ENCODE measurements around the gene MUL1.
"Not testable (repeated sequence)": the region's sequence is repeated elsewhere in the genome, so short reads cannot be mapped to it uniquely, and the experiment has no call there.

MUL1 gene

DNA sequence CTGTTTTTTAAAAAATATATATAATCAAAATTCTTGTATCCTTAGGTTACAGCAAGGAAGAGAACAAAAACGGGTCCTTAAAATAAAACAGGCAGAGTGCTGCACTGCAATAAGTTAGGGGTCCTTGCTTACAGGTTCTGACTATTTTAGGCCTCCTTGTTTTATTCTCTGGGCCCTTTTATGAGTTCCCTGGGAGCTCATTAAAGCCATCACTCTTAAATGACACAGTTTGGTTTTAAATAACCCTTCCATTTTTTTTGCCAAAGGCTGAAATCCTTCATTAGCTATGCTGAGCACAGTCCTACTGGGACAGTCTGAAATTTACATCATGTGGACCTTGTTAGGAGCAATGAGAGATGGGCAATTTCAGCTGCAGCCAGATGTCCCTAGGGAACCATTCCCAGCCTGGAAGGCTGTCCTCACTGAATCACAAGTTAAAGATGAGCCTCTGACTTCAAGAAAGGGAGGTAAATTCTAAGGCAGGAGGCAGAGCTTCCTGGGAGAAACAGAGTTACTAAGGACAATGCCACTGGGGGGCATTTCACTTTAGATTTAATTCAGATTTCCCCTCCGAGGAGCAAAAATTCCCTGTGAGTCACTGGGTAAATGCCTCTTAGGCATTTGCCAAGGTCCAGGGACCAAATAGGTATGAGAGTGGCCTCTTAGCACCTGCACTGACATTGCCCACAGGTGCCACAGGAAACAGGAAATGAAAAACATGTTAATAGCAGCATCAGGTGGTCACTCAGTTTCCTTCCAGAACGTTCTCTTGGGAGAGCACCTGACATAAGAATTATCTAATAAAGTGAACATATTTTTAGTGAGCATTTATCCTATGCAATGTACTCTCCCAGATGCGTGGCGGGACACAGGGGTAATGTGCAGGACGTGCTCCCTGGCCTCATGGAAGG, 3.8 kb upstream of the MUL1 start:
- ATAC-seq (no peak), DNase-seq (no peak)

DNA sequence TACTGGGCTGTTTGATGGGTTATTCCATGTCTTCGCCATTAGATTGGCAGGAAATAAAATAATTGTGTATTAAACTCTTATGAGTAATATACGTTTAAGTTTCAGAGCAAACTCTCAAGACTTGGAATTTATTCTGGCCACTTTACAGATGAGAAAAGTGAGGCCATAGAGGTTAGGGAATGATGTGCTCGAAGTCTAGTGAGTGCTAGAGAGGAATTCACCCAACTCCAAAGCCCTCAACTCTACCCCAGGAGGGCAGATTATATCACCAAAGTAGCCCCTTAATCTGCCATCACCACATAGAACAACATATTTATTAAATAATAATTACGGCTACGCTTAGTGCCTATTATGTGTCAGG, 440 bp upstream of the MUL1 start:
- DNase-seq (no peak), ATAC-seq (no peak)

DNA sequence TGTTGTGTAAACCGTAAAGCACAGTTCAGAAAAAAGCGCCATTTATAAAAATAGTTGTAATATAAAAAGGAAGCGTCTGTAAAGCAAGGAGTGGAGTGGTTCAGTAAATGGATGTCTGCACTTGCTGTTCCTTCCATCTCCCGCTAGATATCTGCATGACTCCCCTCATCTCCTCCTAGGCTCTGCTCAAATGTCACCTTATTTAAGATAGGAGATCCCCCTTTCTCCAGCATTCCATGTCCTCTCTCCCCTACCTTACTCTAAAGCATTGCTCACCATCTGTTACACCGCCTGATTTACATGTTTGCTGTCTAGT, 745 bp downstream of the MUL1 start:
- ATAC-seq = no peak
- no peak for DNase-seq

DNA sequence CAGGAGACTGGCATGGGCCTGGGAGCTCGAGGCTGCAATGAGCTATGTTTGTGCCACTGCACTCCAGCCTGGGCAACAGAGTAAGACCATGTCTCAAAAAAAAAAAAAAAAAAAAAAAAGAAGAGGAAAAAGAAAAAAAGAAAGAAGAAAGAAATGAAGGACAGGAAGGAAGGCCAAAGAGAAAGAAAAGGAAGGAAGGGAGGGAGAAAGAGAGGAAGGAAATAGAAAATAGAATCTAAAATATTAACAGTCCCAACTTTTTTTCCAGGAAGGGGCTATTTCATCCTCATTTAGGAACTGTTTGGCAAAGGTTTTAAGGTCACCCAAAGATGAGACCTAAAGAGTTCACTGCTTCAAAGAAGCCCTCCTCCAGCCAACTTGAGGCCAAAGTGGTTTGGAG, 2.5 kb downstream of the MUL1 start:
- no peak for ATAC-seq
- DNase-seq = no peak

DNA sequence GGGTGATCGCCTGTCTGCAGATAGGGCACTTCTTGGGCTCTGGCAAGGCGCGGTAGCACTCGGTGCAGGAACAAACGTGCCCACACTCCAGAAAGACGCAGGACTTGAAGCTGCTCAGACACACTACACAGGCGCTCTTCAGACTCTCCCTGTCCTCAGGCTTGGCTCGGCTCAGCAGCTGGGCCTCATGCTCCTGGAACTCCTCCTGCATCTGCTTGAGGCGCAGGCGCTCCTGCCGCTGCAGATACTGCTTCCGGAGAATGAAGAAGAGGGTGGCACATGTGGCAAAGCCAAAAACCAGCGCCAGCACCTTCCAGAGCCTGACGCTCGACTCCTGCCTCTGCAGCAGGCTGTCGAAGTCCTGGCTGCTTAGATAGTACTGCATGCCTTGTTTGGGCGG, 7.2 kb downstream of the MUL1 start:
- DNase-seq = no peak
- ATAC-seq = no peak

DNA sequence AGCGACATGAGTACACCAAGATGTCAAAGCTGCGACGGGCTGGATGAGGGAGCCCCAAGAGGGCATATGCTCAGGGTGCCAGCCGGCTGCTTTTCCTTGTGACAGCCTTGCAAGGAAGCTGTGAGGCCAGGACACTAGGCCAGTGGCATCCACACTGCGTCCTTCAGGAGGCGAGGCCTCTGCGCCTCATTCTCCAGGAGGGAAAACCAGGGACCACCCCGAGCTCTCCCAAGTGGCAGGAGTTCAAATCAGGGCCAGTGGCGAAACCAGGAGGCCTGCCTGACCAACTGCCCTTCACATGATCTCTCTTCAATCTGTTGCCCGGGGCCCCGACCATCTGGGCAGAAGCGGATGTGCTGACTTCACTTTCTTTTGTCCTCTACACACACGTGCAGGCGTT, 8.2 kb downstream of the MUL1 start:
- no peak for ATAC-seq
- DNase-seq = no peak

DNA sequence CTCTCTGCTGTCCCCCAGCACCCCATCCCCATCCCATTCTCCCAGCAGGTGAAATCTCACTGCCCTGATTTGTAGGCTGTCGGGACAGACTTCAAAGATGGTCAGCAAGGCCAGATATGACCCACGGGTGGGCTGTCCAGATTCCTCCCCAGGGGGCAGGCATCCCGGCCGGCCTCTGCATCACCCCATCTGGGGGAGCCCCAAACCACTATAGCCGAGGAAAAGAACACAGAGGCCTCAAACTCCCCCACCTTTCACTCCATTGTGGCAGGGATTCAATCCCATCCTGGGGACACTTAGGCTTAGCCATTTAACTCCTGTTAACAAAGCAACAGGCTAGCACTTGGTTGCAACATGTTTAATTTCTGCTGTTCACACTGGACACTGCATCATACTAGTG, 8.8 kb downstream of the MUL1 start:
- DNase-seq = no peak
- no peak for ATAC-seq

DNA sequence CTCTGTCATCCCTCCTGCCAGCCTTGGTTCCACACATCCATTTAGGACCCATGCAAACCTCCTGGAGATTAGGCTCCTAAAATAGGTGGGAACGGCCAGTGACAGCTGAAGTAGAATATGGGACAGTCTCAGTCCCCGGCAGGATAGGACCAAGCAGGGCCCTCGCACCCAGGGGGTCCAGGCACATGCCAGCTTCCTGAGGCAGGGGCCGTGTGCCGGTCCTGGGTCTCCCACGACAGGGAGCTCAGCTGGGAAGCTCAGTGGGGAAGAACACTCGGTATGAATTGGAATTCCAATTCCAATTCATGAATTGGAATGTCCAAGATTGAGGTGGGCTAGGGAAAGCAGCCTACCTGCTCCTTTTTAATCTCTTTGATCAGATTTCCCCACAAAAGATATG, 9.8 kb downstream of the MUL1 start:
- ATAC-seq = no peak
- no peak for DNase-seq

DNA sequence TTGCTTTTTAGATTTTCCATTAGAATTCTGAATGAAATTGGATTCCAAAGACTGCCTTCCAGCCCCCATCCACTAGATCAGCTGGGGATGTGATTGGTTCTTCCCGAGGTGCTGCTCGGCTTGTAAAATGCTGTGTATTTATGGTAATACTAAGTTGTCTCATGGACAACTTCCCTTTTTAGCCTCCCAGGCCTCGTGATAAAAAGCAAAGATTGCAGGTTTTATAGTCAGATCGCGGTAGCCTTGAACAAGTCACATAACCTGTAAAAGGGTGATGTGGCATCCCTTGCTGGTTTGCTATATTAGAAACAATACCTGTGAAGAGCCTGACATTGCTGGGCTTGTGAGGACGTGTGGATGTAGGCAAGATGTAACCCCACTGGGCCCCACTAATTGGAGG, 10.4 kb downstream of the MUL1 start:
- no peak for ATAC-seq
- DNase-seq = no peak

DNA sequence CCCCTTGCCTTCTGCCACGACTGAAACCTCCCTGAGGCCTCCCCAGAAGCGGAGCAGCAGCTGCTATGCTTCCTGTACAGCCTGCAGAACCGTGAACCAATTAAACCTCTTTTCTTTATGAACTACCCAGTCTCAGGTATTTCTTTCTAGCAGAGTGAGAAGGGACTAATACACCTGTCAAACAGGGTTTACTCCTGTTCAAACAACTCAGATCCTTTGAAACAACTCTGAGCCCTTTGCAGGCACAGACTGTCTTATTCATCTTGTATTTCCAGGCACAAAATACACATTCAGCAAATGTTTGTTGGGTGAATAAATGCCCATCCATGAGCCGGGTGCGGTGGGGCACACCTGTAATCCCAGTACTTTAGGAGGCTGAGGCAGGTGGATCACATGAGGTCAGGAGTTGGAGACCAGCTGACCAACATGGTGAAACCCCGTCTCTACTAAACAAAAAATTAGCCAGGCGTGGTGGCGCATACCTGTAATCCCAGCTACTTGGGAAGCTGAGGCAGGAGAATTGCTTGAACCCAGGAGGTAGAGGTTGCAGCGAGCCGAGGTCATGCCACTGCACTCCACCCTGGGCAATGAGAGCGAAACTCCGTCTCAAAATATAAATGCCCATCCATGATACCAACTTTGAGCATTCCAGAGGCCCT, 11.1 kb downstream of the MUL1 start:
- ATAC-seq, DNase-seq: not testable (repeated sequence)

DNA sequence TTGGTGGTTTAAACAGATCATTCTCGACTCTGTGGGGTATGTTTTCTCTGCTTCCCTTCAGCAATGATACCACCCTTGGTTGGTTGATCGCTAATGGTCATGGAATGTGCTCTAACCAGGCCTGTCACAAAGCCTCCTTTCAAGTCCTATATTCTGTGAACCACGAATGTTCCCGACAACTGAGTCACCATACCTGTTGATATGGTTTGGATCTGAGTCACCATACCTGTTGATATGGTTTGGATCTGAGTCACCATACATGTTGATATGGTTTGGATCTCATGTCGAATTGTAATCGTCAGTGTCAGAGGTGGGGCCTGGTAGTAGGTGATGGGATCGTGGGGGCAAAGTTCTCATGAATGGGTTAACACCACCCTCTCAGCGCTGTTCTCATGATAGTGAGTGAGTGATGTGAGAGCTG, 11.7 kb downstream of the MUL1 start:
- peak; percentile 22 for DNase-seq
- peak; percentile 64 for ATAC-seq

DNA sequence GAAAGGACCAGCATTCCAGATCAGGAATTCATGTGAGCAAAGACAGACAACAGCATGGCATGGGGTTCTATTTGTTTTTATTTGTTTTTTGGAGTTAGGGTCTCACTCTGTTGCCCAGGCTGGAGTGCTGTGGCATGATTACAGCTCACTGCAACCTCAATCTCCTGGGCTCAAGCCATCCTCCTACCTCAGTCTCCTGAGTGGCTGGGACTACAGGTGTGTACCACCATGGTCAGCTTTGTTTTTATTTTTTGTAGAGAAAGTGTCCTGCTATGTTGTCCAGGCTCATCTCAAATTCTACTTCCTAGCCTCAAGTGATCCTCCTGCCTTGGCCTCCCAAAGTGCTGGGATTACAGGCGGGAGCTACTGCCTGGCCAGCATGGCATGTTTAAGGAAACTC, 12.3 kb downstream of the MUL1 start:
- ATAC-seq (no peak), DNase-seq (no peak)

DNA sequence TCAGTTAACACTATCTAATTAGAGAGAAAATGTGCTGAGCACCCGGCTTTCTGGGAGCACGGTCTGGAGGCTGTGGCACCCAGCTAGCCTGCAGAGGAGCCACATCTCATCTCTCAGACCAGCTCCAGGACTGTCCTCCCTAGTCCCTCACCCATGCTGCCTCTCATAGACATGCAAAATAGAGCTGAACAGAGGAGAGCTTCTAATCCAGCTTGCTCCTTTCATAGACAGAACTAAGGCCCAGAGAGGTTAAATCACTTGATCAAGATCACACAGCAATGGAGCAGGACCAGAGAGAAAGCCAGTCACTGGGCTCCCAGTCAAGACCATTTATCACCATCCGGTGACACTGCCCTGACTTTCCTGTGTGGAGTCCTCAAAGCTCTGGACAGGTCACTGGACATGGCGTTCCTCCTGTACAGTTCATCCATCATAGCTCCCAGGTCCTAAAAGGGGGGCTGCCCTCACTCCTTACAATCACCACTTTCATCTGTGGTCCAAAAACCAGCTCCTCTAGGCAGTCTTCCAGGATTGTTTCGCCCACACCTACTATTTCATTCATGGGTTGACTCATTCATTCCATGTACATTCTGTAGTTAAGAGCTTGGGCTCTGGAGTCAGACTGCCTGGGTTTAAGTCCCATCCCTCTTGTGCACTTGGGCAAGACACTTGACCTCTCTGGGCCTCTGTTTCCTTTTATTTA, 13.2 kb downstream of the MUL1 start:
- DNase-seq (no peak), ATAC-seq (no peak)

DNA sequence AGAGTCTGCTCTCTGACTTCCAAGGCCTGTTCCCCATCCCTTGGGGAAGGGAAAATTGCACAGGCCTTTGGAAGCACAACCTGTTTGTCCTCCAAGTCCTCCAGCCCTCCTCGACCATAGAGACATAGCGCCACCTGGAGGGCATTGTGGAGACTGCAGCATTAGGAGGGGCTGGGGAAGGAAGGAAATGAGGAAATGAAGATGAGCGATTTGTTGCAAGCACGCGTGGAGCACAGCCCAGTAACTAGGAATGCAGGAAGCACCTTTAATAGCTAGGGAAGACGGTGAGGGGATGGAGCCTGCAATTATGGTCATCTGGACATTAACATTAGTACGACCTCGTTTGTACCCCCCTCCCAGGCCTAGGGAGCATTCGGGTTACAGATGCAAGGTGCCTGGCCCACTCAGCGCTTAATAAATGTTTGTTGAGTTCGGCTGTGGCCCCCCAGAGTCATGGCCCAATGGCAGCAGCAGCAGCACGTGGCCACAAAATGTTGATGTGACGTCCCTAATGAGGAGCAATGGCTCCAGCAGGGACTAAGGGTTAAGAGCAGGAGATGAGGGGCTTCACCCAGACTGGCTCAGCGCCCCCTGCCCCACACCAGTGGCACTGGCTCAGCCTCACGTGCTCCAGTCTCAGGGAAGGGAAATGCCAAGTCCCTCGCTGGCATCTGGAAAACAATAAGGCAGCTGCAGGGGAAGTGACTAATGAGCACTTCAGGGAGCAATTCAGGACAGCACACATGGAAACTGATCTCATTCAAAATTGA, 13.9 kb downstream of the MUL1 start:
- peak; percentile 87 for DNase-seq
- ATAC-seq = no peak

DNA sequence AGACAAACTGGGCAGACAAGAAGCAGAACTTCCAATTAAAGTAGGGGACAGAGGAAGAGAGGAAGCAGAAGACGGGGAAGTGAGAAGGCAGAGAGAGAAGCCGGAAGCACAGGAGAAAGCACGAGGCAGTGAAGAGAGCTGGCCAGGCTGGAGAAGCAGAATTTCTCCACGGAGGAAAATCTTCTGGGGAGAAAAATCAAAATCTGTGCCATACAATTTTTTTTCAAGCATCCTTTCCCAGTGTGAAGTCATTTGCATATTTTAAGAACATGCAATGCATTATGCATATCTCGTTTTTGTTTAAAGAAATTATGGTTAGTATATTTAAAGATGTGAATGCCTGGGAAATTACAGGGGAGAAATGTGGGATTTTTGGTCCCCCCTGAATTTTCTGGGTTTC, 14.6 kb downstream of the MUL1 start:
- ATAC-seq (no peak), DNase-seq (no peak)

DNA sequence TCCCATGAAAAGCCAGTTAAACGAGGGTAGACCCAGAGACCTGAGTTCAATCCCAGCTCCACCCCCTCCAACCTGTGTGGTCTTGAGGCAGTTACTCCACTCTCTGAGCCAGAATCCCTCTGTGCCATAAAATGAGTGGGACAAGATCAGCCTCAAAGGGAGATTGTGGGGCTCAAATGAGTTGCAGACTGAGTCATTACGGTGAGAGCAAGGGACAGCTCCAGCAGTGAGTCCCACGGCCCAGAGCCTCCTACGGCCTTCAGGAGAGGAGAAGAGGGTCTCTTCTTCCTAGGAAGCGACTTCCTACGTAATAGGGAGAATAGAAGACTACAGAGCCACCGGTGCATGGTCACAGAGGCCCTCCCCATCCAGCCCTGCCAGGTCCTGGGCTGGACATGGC, 15.2 kb downstream of the MUL1 start:
- ATAC-seq (no peak), DNase-seq (no peak)

DNA sequence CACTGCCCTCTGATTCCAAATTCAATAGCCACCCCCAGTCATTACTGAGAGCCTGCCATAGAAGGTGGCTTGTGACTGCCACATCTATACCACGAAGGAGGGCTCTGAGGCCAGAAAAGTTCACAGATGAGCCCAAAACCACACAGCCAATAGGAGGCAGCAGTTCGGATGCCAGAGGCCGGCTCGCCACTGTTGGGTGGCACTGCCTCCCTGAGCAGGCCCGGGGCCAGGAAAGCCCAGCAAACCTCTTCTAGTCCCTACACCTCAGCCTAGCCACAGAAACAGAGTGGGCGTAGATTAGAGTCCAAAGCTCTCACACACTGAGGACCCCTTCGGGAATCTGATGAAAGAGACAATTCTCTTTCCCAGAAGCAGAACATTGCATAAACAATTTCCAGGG, 16.1 kb downstream of the MUL1 start:
- ATAC-seq (no peak), DNase-seq (no peak)

DNA sequence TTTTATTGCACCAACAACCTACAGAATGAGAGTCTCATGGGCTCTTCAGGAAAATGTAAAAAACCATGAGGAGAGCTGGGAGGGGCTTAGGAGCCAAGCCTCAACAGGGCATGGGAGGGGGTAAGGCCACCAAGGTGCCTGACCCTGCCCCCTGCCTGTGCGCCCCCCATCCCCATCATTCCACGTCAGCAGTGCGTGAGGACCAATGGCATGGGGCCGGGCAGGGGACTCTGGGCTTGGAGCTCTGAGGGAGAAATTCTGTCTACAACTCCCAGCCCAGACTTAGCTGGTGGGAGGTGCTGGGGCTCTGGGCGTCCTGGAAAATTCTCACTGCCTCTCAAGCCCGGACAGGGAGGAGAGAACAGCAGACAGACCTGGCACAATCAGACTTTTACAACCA, 16.8 kb downstream of the MUL1 start:
- DNase-seq (no peak), ATAC-seq (no peak)

DNA sequence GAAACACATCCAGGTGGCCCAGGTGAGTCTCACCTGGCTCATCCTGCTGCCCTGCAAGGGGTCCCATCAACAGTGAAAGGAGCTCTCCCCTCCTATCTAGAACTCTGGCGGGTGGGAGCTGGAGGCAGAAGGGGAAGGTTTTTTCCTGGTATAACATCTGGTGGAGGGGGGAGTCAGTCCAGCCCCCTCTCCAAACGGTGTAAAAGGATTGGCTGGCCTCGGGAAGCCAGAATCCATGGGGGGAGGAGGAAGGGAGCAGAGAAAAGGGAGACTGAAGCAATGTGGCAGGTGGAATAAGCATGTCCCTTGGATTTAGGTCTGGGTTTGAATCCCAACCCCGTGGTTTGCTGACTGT, 20.7 kb downstream of the MUL1 start:
- DNase-seq (no peak), ATAC-seq (no peak)

DNA sequence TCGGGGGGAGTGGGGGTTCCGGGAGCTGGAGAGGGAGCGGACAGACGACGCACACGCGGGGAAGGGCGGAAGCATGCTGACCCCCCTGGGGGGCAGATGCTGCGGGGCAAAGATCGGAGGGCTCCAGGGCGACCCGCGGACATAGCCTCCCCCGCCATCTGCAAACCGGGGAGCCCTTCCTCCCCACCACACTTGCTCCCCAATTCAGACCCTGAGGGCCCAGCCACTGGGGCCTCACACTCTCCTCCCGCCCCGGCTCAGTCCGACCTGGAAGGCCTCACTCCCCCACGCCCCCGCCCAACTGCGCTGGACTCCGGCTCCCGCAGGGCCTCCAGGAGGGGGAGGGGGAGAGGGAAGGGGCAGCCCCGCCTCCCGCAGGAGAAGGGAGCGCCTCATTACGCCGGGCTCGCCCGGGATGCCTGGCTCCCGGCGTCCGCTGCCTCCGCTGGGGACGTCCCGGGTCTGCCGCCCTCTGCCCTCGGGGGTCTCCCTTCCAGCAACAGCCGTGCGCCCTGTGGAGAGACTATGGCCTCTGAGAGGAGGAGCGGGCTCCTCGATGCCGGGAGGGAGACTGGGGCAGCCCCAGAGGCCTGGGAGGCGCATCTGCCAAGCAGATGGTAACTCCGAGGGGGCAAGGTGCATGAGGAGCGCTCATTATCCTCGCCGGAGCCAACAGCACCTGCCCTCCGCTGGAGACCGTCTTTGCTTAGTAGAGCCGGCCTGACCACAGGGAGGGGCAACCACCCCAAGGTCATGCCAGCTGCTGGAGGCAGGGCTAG, 21.3 kb downstream of the MUL1 start:
- ATAC-seq (no peak), DNase-seq (no peak)

DNA sequence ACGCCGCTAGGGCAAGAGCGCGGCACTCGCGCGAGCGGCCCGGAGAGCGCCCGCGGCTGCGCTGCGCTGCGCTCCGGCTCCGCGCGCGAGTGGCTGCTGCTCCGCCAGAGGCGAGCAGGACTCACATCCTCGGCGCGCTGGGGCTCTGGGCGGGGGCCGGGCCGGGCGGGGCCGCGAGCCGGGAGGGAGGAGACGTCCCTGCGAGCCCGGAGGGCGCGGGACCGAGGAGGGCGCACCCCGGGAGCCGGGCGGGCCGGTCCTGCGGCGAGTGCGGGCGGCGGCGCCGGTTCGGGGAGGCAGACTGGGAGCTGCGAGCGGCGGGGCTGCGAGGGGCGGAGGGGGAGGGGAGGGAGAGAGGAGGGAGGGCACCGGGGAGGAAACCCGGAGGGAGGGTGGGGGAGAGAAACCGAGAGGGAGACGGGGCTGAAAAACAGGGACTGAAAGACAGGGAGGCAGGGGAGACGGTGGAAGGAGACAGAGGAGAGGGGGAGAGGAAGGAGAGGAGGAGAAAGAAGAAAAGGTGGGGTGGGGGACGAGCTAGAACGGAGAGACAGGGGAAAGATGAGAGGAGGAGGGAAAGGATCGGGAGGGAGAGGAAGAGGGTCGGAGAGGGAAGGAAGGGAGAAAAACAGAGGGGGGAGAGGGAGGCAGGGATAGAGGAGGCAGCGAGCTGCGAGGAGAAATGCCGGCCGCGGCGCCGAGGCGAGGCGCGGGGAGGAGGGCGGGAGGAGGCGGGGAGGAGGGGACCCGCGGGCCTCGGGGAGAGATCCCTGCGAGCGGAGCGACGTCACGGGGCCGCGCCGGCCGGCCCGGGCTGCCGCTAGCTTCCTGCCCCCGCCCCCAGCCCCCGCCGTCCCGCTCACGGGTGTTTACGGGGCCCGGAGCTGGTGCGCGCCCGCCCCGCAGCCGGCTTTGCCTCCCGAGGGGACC, 22.2 kb downstream of the MUL1 start, which contains the start of gene CAMK2N1:
Gene CAMK2N1, minus strand, starts transcription at position 684 of the 930 bp plus-strand sequence. CDS start 831 bp downstream, outside the sequence.
- peak; percentile 57 for ATAC-seq
- peak; percentile 62 for DNase-seq

Data from stimulated activated naive CD8-positive, alpha-beta T cell treated with anti-CD3 and anti-CD28 coated beads, Interleukin-15, Interleukin-2, amounts not matched to agents 100 U/mL and 50 U/mL, for 24 hours (primary cell).